ENCODE results near the gene EDA.
"Not testable (repeated sequence)": the region's sequence is repeated elsewhere in the genome, so short reads cannot be mapped to it uniquely, and the experiment has no call there.

The EDA gene

GRCh38 chrX:69961365-69962072, 345.6 kb downstream of the EDA start:
- no peak for FAIRE-seq

- FAIRE-seq = no peak
Observed at GRCh38 chrX:69968950-69969349, 353.0 kb downstream of the EDA start.

- peak; percentile 75 for FAIRE-seq
Observed at GRCh38 chrX:69969460-69969859, 353.5 kb downstream of the EDA start.

GRCh38 chrX:69987691-69988090, 371.8 kb downstream of the EDA start:
- FAIRE-seq = no peak

GRCh38 chrX:69988955-69989394, 373.1 kb downstream of the EDA start:
- no peak for FAIRE-seq

GRCh38 chrX:69991685-69992084, 375.8 kb downstream of the EDA start:
- no peak for FAIRE-seq

- no peak for FAIRE-seq
Observed at GRCh38 chrX:69993494-69993893, 377.6 kb downstream of the EDA start.

GRCh38 chrX:69995362-69996112, 379.6 kb downstream of the EDA start:
- FAIRE-seq = no peak

- FAIRE-seq = no peak
Observed at GRCh38 chrX:69996113-69996468, 380.2 kb downstream of the EDA start.

GRCh38 chrX:69998299-69998698, 382.4 kb downstream of the EDA start:
- FAIRE-seq = not testable (repeated sequence)

GRCh38 chrX:70001269-70001668, 385.4 kb downstream of the EDA start:
- FAIRE-seq = no peak

GRCh38 chrX:70001708-70002341, 385.9 kb downstream of the EDA start:
- no peak for FAIRE-seq

- FAIRE-seq = peak; percentile 36
Observed at GRCh38 chrX:70007946-70008345, 392.0 kb downstream of the EDA start.

- FAIRE-seq = no peak
Observed at GRCh38 chrX:70009049-70009448, 393.1 kb downstream of the EDA start.

GRCh38 chrX:70009970-70010369, 394.1 kb downstream of the EDA start:
- FAIRE-seq = peak; percentile 79

- no peak for FAIRE-seq
Observed at GRCh38 chrX:70012756-70013155, 396.8 kb downstream of the EDA start.

GRCh38 chrX:70013466-70014381, 397.8 kb downstream of the EDA start:
- FAIRE-seq = no peak

- peak; percentile 33 for FAIRE-seq
Observed at GRCh38 chrX:70016513-70016912, 400.6 kb downstream of the EDA start.

GRCh38 chrX:70022616-70023015, 406.7 kb downstream of the EDA start:
- no peak for FAIRE-seq

- FAIRE-seq = no peak
Observed at GRCh38 chrX:70025464-70025863, 409.6 kb downstream of the EDA start.

- FAIRE-seq = no peak
Observed at GRCh38 chrX:70026112-70026850, 410.4 kb downstream of the EDA start.

- FAIRE-seq = no peak
Observed at GRCh38 chrX:70026851-70027200, 410.9 kb downstream of the EDA start.
